CD4-positive, alpha-beta T cell treated with Interferon gamma for 1 hour (primary cell): ENCODE data around the gene ZNF618.

Experiments
- DNase-seq: peaks from one replicate; pipeline ENCODE4 v3.0.0-alpha.2; 2020

The ZNF618 gene

GRCh38 chr9:113913426-113914195 lies 37.5 kb downstream of the ZNF618 start:
- no peak for DNase-seq

GRCh38 chr9:113914517-113914916 lies 38.4 kb downstream of the ZNF618 start:
- DNase-seq, result no peak

- DNase-seq, result no peak
Observed at GRCh38 chr9:113915817-113916434, 39.8 kb downstream of the ZNF618 start.

- DNase-seq, result no peak
Observed at GRCh38 chr9:113916931-113917330, 40.8 kb downstream of the ZNF618 start.

- DNase-seq, result no peak
Observed at GRCh38 chr9:113918697-113919350, 42.7 kb downstream of the ZNF618 start.

GRCh38 chr9:113919382-113919781 lies 43.3 kb downstream of the ZNF618 start:
- no peak for DNase-seq

- no peak for DNase-seq
Observed at GRCh38 chr9:113919871-113920270, 43.8 kb downstream of the ZNF618 start.

GRCh38 chr9:113920872-113921271 lies 44.8 kb downstream of the ZNF618 start:
- DNase-seq, result no peak

- DNase-seq, result no peak
Observed at GRCh38 chr9:113921396-113921925, 45.4 kb downstream of the ZNF618 start.

- DNase-seq, result no peak
Observed at GRCh38 chr9:113922160-113922559, 46.1 kb downstream of the ZNF618 start.

GRCh38 chr9:113926211-113926610 lies 50.1 kb downstream of the ZNF618 start:
- no peak for DNase-seq

- DNase-seq, result no peak
Observed at GRCh38 chr9:113927277-113927676, 51.2 kb downstream of the ZNF618 start.

GRCh38 chr9:113928269-113928668 lies 52.2 kb downstream of the ZNF618 start:
- no peak for DNase-seq

GRCh38 chr9:113929634-113930389 lies 53.7 kb downstream of the ZNF618 start:
- DNase-seq, result no peak

GRCh38 chr9:113930390-113930783 lies 54.3 kb downstream of the ZNF618 start:
- no peak for DNase-seq

- no peak for DNase-seq
Observed at GRCh38 chr9:113931140-113931539, 55.0 kb downstream of the ZNF618 start.

GRCh38 chr9:113931777-113932176 lies 55.7 kb downstream of the ZNF618 start:
- DNase-seq, result no peak

GRCh38 chr9:113932906-113933584 lies 56.9 kb downstream of the ZNF618 start:
- no peak for DNase-seq

GRCh38 chr9:113933671-113934070 lies 57.6 kb downstream of the ZNF618 start:
- DNase-seq, result no peak

GRCh38 chr9:113934167-113934828 lies 58.2 kb downstream of the ZNF618 start:
- no peak for DNase-seq

GRCh38 chr9:113934829-113935676 lies 58.9 kb downstream of the ZNF618 start:
- DNase-seq, result no peak
